ENCODE results near the gene TTLL6.

TTLL6 gene

GRCh38 chr17:48756830-48757251 is 60.2 kb downstream of the TTLL6 start:
- no peak for DNase-seq

DNA sequence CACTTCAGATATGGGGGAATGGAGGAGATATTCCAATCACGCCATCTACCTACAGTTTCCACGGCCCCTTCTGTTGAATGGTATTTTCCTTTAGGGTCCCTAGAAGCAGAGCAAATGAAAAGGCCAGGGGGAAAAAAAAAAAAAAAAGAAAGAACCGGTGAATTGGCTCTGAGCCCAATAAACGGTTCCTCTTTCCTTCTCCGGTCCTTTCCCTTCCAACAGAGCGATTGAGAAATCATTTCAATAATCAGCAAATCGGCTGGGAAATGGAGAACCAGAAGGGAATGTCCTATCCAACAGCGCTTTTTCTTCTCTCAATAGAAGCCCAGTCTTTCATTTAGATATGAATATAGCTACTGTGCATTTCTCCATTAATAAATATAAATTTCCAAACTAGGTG is 61.7 kb downstream of the TTLL6 start:
- DNase-seq = no peak

DNA sequence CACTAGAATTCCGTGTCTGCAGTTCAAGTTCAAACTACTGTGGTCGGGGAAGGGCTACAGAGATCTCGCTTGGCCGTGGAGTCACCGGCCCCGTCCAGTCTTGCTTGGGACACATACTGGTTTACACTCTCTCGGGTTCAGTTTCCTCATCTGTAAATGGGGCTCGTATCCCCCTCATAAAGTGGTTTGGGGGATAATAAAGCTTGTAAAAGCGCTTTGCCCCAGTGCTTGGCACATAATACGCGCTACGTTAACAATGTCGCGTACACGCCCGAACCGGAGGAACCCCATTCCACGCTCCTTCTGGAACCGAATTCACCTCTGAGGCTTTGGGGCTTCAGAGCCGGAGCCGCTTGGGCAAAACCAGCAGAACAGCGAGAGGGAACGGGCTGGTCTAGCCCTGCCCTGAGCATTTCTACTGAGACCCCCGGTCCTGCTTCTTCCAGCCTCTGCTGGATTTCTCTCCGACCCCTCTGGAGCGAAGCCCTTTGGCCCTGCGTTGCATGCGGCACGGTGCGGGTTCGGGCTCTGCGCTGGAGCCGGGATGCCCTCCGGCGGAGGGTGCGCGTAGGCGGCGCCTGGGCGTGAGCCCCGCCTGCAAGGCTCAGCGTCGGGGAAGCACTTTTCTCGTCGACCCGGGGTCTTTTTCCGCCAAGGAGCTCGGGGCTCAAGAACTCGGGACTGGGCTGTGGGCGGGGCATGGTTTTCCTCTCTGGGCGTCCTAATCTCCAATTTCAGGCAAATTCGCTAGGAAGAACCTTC is 62.3 kb downstream of the TTLL6 start:
- no peak for DNase-seq

DNA sequence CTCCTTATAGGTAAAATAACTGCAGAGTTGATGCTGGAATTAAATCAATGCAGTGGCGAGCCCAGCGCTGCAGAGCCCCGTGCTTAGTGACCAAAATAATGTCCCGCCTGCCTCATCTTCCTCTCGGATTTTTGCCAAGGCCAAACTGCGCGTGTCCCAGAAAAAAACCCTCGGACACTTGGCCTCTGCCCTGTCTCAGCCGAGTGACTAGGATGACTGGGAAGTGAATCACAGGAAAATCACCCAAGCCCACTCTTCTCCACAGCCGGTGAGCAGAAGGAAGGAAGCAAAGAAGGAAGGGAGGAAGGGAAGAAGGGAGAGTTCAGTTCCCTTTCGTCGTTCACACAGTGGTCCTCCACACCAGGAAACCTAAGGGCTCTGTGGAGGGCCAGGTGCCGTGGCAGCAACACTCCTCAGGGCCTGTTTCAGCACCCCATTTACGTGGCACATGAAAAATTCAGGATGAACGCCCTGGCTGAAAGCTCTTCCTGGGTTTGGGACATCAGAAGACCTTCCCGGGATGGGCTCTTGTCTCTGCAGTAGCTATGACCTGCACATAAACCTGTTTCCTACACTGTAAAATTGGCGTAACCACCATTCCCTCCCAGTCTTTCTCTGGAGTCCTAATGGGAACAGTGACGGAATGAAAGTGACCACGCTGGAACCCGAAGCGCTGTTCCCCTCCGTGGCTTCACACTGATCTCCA is 63.1 kb downstream of the TTLL6 start:
- no peak for DNase-seq

- no peak for DNase-seq
Measured at GRCh38 chr17:48752399-48753288, 64.4 kb downstream of the TTLL6 start.

DNA sequence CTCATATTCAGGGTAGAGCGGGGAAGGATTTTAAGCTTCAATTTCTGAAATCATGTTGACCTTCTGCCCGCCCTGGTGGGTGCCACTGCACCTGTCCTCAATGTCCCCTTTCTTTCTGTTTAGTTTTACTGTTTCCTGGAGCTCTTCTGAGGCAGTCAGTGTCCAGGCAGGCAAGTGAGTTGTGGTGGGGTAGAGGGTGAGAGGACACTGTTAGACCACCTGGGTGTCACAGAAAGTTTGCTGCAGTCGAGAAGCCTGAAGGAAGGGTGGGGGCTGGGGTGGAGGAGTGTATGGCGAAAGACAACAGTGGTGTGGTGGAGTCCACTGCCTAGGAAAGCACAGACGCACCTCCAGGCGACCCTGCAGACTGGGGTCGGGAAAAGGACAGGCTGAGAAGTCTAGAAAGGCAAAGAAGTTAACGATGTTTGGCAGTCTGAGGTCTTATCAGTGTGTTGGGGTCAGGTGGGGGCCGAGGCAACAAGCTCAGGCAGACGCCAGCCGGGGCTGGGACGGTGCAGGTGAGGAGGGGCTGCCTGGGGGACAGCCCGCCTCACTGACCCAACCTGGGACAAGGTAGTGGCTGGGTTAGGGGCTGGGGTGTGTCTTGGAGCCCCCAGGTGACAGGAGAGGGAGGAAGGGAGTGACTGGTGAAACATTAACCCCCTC is 65.2 kb downstream of the TTLL6 start:
- DNase-seq = no peak

DNA sequence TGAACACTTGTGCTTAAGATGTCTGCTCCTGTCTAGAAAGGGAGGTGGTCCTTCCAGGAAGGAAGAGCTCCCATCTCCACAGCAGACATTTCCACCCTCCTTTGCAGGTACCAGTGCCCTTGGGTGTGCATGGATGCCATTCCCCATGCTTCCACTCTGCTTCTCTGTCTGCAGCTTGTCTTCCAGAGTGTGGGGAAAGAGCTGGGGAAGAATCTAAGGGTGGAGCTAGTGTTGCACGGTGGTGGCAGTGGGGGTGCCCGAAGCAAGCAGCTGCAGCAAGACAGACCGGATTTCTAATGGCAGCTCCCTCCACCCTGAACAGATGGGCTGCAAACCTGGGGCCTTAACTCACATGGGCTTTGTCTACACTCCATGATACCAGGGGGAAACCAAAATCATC is 65.9 kb downstream of the TTLL6 start:
- DNase-seq = no peak

DNA sequence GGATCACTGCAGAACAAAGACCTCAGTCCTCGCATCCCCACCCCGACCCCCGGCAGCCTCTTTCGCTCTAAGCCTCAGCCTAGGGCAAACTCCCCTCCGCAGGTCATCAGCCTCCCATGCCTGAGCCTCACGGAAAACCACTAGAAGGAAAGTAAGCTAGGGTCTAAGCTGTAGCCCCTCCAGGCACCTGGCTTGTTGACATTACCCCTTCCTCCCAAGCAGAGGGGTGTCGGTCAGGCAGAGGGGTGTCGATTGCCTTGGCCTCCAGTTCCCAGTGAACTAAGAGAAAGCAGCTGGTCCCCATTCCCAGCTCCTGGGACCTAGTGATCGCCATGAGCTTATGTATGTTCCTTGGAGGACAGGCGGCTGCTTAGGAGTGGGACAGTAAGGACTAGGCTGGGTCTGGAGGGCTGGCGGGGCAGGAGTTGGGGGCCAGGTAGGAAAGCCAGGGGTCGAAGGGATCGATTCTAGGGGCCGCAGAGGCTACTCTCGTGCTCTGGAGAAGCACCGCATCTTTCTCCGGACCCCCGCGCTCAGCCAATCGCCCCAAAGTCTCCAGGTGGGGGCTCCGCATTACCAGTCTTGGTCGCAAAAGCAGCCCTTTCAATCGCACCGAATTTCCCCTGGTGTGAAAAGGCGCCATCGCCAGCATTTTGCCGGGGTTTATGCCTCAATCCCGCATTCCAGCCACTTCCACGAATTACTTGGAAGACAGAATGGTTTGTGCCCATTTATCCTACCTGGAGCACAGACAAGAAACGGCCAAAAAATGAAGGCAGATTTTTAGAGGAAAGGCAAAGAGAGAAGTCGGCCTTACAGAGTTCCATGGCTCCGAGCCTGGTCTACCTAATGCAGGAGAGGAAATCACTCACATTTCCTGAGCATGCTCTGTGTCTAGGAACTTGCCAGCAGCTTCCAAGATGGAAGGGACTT is 67.1 kb downstream of the TTLL6 start:
- DNase-seq = no peak

DNA sequence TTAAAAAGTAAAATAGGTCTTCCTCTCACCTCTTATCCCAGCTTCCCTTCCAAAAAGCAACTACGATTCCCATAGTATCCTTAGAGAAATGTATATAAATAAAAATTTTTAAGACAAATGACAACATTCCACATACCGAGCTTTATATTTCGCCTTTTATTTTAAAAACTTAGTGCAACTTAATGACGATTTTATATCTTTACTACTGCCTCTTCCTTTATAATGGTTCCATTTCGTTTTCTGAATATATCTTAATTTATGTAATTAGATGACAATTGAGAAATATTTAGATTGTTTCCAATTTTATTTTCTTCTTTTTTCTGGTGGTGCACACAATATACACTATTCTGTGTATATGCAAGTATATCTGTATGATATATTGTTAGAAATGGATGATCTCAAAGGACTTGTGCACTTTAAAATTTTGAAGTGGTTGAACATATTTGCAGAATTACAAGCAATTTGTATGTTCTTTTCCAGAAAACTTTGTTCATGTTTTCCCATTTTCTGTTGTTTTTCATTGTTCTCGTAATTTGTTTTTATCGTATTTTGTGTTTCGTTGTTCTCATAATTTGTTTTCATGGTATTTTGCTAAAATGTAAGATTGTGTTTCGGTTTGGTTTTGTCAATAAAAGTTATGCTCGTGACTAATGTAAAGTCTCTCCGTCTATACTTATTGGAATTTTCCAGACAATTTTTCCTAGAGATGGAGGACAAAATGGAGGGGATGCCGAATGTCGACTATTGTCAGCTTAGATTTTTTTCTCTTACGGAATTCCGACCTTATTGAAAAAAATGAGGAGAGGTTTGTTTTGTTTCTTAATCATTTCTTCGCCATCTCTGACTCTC is 68.1 kb downstream of the TTLL6 start:
- no peak for DNase-seq

DNA sequence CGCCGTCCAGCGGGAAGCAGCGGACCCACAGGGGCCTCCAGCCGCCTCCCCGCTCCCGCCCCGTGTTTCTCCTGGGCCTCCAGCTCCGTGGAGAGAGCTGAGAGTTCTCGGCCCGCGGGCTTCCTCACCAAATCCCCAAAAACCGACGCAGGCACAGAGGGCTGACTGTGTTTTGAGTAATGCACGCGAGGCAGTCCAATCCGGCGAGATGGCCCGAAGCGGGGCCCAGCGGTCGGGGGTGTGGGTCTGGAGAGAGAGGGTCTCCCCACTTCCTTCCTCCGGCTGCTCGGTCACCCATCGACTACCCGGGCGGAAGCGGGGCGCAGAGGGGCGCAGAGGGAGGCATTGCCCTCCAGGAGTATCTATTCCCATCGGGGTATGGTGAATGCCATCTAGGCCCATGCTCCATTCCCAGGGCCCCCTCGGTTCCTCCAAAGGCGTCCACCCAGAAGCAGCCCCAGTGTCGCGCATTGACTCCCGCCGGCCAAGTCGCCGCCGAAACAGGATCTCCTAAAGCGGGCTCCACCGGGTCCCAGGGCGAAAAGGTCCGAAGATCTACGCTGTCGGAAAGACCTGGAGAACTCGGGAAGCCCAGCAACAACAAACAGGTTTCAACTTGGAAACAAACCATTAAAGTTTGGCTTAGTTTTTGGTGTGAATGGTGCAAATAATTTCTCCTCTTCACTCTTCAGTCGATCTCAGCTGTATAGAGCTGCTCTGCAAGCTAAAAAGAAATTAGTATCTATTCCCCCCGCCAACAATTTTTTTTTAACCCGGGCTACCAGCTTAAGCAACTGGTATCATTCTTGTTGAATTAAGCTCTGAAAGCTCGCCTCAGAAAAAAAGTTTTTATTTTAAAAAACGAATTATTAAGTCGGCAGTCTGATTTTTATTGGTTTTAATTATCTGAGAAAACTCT is 69.3 kb downstream of the TTLL6 start:
- no peak for DNase-seq

- DNase-seq = no peak
Measured at GRCh38 chr17:48746916-48747444, 70.0 kb downstream of the TTLL6 start.

- DNase-seq = no peak
Measured at GRCh38 chr17:48745381-48746275, 71.4 kb downstream of the TTLL6 start.

DNA sequence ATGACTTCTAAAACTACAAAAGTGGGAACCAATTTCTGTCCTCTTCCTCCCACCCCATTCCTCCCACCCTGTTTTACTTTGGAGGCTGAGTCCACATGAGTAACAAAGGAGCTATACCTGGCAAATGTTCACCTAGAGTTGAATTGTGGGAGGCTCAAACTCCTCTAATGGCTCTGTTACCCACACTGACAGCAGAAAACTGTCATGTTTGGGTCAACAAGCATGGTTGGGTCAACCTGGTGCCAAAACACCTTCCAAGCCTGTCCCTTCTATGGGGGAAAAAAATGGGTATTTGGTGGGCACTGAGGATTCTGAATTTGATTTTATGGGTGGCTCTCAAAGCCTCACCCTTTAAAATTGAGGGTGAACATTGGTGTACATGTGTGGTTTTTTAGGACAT is 76.5 kb downstream of the TTLL6 start:
- no peak for DNase-seq

- no peak for DNase-seq
Measured at GRCh38 chr17:48738803-48739526, 78.1 kb downstream of the TTLL6 start.

DNA sequence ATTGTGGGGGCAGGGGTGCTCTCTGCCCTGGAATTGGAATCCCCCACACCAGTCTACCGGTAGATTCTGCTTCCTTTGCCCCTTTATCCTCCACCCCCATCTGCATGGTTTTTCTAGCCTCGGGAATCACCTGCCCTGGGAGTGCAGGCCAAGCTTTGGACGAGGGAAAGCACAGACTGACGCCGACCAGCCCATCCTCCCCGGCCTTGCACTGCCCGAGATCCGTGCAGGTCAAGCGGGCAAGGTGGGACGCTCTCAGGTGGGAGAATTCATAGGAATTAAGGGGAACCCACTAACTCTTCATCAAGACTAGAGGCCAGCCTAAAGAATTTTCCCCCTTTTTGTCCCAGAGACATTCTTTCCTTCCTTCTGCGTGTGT is 78.6 kb downstream of the TTLL6 start:
- DNase-seq = no peak

DNA sequence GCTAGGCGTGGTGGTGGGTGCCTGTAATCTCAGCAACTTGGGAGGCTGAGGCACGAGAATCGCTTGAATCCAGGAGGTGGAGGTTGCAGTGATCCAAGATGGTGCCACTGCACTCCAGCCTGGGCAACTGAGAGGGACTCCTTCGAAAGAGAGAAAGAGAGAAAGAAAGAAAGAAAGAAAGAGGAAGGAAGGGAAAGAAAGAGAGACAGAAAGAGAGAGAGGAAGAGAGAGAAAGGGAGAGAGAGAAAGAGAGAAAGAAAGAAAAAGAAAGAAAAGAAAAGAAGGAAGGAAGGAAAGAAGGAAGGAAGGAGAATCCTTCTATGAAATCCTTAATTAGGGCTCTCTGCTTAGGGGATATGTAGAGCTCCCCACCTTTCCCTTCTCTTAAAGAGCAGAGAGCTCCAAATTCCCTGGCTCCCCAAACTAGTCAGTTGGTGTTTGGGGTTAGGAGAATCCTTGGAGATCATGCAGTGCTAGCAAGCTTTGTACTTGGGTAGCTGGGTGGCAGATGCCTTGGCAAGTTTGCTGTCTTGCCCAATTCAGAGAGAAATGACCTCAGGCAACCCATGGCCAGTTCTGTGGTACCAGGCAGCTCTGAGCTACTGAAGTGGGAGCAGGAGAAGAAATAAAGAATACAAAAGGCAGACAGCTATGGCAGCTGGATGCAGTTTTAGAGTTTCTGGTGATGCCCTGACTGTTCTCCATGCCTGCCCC is 79.5 kb downstream of the TTLL6 start:
- DNase-seq = no peak

DNA sequence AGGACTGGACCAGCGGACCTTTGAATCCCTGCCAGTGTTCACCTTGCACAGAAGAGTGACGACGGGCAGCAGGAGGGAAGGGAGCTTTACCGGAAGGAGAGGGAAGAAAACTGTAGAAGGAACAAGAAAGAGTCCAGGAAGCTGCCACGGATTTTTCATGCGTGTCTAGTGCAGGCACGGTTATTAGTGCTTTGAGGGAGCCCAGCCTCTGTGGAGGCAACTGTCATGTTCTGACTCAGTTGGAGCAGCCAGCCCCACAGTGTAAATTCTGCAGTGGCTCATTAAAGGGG is 82.0 kb downstream of the TTLL6 start:
- no peak for DNase-seq
